K562 (cell line): ENCODE measurements around the gene GAB1. TPM values are rescaled to one million over a fixed set of nuclear protein-coding genes. Genes with fewer than 3 reads are reported as not detected.

ENCODE experiments used
- BDP1 ChIP-seq: IDR thresholded peaks from 3 replicates; pipeline ENCODE4 v1.6.1; 2011; ENCODE audit not compliant: insufficient read length, insufficient read depth
- CBFA2T3 ChIP-seq: fragments of 450-650 bp; IDR thresholded peaks from 2 replicates; pipeline ENCODE4 v1.6.1; 2017
- E2F3 ChIP-seq: fragments of 250-450 bp; sonication (Bioruptor Pico); IDR thresholded peaks from 2 replicates; pipeline ENCODE4 v1.4.0; 2020; ENCODE audit warnings: mild to moderate bottlenecking
- GATAD2B ChIP-seq: fragments of 450-650 bp; IDR thresholded peaks from 2 replicates; pipeline ENCODE4 v1.6.1; 2017; ENCODE audit warnings: mild to moderate bottlenecking, borderline replicate concordance
- GTF2A2 ChIP-seq: IDR thresholded peaks from 2 replicates; pipeline ENCODE4 v1.6.1; 2016; ENCODE audit warnings: mild to moderate bottlenecking, missing genetic modification characterization, missing compliant biosample characterization
- ILF3 ChIP-seq: fragments of 450-650 bp; IDR thresholded peaks from 2 replicates; pipeline ENCODE4 v1.6.1; 2018; ENCODE audit warnings: antibody characterized with exemption, mild to moderate bottlenecking, moderate library complexity, borderline replicate concordance
- KDM1A ChIP-seq, 2 experiments: fragments of 450-650 bp; IDR thresholded peaks; 2 replicates each; pipeline ENCODE4 v1.6.1; 2016; ENCODE audit warnings: mild to moderate bottlenecking in 2 of 2
- L3MBTL2 ChIP-seq: fragments of 450-650 bp; IDR thresholded peaks from 2 replicates; pipeline ENCODE4 v1.6.1; 2016; ENCODE audit warnings: mild to moderate bottlenecking, moderate library complexity
- MBD1 ChIP-seq: fragments of 250-450 bp; sonication (Bioruptor Pico); IDR thresholded peaks from 2 replicates; pipeline ENCODE4 v1.8.0; 2022; ENCODE audit warnings: inconsistent platforms
- MED1 ChIP-seq: sonication (generic); formaldehyde crosslinking; IDR thresholded peaks from 2 replicates; pipeline ENCODE4 v1.8.1; 2023; ENCODE audit warnings: missing genetic modification reagents, borderline replicate concordance
- MTA3 ChIP-seq: fragments of 450-650 bp; formaldehyde crosslinking; IDR thresholded peaks from 2 replicates; pipeline ENCODE4 v1.6.1; 2017; ENCODE audit warnings: mild to moderate bottlenecking, borderline replicate concordance
- PML ChIP-seq: IDR thresholded peaks from 2 replicates; pipeline ENCODE4 v1.6.1; 2012; ENCODE audit warnings: low read length, inconsistent platforms
- SIX5 ChIP-seq, 2 experiments: IDR thresholded peaks; 2 replicates each; pipeline ENCODE4 v1.6.1; 2011; ENCODE audit warnings: low read length in 2 of 2, borderline replicate concordance in 1 of 2, low read depth in 1 of 2, mild to moderate bottlenecking in 1 of 2, moderate library complexity in 1 of 2; ENCODE audit not compliant: insufficient read depth in 1 of 2
- TCF3 ChIP-seq: sonication (generic); formaldehyde crosslinking; IDR thresholded peaks from 2 replicates; pipeline ENCODE4 v1.4.0; 2020; ENCODE audit warnings: mild to moderate bottlenecking, missing genetic modification reagents
- TGIF2 ChIP-seq: sonication (generic); formaldehyde crosslinking; IDR thresholded peaks from 2 replicates; pipeline ENCODE4 v1.8.1; 2022; ENCODE audit warnings: mild to moderate bottlenecking, missing genetic modification reagents, moderate library complexity
- ZFP30 ChIP-seq: fragments of 250-450 bp; sonication (Bioruptor Pico); IDR thresholded peaks from 2 replicates; pipeline ENCODE4 v1.8.0; 2022; ENCODE audit warnings: moderate library complexity, mild to moderate bottlenecking, inconsistent platforms, borderline replicate concordance
- ZNF263 ChIP-seq: sonication (generic); formaldehyde crosslinking; IDR thresholded peaks from 2 replicates; pipeline ENCODE4 v1.8.0; 2022; ENCODE audit warnings: mild to moderate bottlenecking, missing genetic modification reagents, borderline replicate concordance
- ZNF444 ChIP-seq: fragments of 250-450 bp; sonication (Bioruptor Pico); IDR thresholded peaks from 2 replicates; pipeline ENCODE4 v1.4.0; 2020; ENCODE audit warnings: mild to moderate bottlenecking, moderate library complexity
- ZNF561 ChIP-seq: fragments of 450-650 bp; formaldehyde crosslinking; conservative IDR thresholded peaks from 2 replicates; pipeline ENCODE4 v1.4.0; 2020; ENCODE audit warnings: mild to moderate bottlenecking, moderate library complexity
- polyA plus RNA-seq, 8 experiments: library from polyadenylated mRNA; depleted of rRNA in 4 of 8; stranded (reverse) in 5 of 8; unstranded in 3 of 8; fragments of >200 nt; fragmentation: Nextera tagmentation in 2 of 8; fragmentation: Illumina TruSeq in 1 of 8; extraction: Ambion mirVana in 2 of 8; extraction: Trizol in 1 of 8; gene quantifications; 2 replicates each; pipeline versions ENCODE4 v1.2.1 to v1.2.3, GENCODE V29; 2011 to 2014; ENCODE audit warnings: inconsistent platforms in 1 of 8, missing spikeins in 1 of 8
- total RNA-seq, 7 experiments: library from RNA; depleted of rRNA in 6 of 7; stranded (reverse); fragments of >200 nt in 6 of 7; fragmentation: Illumina TruSeq in 2 of 7; extraction: Trizol in 2 of 7; gene quantifications; 2 replicates each; pipeline versions ENCODE4 v1.2.1 to v1.2.3, GENCODE V29; 2011 to 2021; ENCODE audit warnings: low replicate concordance in 1 of 7

The GAB1 gene
- total and polyA plus RNA-seq, 9 of the 15 experiments (the other 6 are each of a cell fraction or from before 2014, with no cell fraction given): 1.3 to 14.6 (median 7.5) TPM

DNA sequence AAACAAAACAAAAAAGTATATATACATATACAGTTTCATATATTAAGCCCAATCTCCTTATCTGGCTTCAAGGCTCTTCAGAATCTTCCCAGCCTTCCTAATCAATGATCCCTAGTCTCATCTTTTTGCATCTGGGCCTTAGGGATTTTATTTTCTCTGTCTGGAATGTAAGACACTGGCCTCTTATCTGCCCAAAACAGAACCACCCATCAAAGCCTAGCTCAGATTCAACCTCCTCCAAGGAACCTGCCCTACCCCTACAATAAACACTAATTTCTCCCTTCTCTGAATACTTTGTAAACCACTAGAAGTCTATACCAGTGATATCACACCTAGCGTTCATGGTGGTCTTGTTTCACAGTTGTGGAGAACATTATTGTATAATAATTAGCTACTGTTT, 23.2 kb upstream of the GAB1 start (continued):
- TF ChIP-seq MED1 (CRISPR knock-in tag): no peak
- no peak for TF ChIP-seq GATAD2B
- no peak for TF ChIP-seq MTA3
- TF ChIP-seq ILF3: no peak
- TF ChIP-seq ZFP30 (CRISPR knock-in tag): no peak
- 0 out of 2 replicates have a peak, but pooled peaks have one; percentile 19 for TF ChIP-seq TCF3 (CRISPR knock-in tag)
- no peak for TF ChIP-seq MBD1
- no peak for TF ChIP-seq ZNF444 (CRISPR knock-in tag)
- no peak for TF ChIP-seq ZNF561 (CRISPR knock-in tag)
- no peak for TF ChIP-seq PML
- no peak for TF ChIP-seq L3MBTL2
- TF ChIP-seq KDM1A (IDR thresholded peaks at IDR 0.05): peak; percentile 40 to 56; a peak in 3 of 4 replicates
- TF ChIP-seq E2F3 (CRISPR knock-in tag): no peak
- no peak for TF ChIP-seq BDP1
- peak; percentile 61 for TF ChIP-seq CBFA2T3
- no peak for TF ChIP-seq GTF2A2 (tag)
- TF ChIP-seq SIX5 (IDR thresholded peaks at IDR 0.05; ENCODE audit: borderline replicate concordance in 1 of 2, insufficient read depth in 1 of 2, low read depth in 1 of 2, low read length in 2 of 2): no peak
- no peak for TF ChIP-seq TGIF2
- TF ChIP-seq ZNF263 (CRISPR knock-in tag): no peak
